ENCODE measurements around the gene VWF. TPM values are rescaled to one million over a fixed set of nuclear protein-coding genes. Genes with fewer than 3 reads are reported as not detected.
A peak's percentile ranks its signal among the peaks of the same experiment; 100 is the strongest.
"Not testable (repeated sequence)": the region's sequence is repeated elsewhere in the genome, so short reads cannot be mapped to it uniquely, and the experiment has no call there.

VWF gene
- total RNA-seq, 4 donors from 2014 or later, result 34.3 to 107 (median 50.3) TPM

DNA sequence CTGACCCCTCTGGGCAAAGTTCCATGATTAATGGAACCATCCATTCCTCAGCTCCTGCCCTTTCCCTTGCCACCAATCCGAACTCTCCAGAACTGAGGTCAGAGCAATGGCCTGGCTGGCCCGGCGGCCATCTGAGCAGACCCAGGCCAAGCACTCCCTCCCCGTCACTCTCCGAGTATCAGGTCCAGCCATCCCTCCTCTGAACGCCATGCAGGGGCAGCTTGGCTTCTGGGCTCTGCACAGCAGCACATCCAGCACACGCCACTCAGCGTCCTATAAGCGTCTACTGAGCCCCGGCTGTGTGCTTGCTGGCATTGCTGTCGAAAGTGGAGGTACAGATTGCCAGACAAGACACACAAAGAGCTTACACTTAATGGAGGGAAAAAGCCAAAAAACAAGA, 34.3 kb upstream of the VWF start:
- peak in 1 of 2 donors; percentile 29 for DNase-seq (ENCODE audit: low spot score in 2 of 2)
- WGBS, 2 donors, result 94 to 96% methylated on average over 11 of the region's 11 CpGs
- TF ChIP-seq, protein P1, sequence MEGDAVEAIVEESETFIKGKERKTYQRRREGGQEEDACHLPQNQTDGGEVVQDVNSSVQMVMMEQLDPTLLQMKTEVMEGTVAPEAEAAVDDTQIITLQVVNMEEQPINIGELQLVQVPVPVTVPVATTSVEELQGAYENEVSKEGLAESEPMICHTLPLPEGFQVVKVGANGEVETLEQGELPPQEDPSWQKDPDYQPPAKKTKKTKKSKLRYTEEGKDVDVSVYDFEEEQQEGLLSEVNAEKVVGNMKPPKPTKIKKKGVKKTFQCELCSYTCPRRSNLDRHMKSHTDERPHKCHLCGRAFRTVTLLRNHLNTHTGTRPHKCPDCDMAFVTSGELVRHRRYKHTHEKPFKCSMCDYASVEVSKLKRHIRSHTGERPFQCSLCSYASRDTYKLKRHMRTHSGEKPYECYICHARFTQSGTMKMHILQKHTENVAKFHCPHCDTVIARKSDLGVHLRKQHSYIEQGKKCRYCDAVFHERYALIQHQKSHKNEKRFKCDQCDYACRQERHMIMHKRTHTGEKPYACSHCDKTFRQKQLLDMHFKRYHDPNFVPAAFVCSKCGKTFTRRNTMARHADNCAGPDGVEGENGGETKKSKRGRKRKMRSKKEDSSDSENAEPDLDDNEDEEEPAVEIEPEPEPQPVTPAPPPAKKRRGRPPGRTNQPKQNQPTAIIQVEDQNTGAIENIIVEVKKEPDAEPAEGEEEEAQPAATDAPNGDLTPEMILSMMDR (IDR thresholded peaks at IDR 0.05), result no peak
- no peak for TF ChIP-seq POLR2A (IDR thresholded peaks at IDR 0.05)
- H3K4me3 ChIP-seq (ENCODE audit: low read depth, poor library complexity, severe bottlenecking), result no peak overlapping the region
- intact Hi-C loops (cut with DNase I; ENCODE audit: low total_unique reads), result no loop called here

DNA sequence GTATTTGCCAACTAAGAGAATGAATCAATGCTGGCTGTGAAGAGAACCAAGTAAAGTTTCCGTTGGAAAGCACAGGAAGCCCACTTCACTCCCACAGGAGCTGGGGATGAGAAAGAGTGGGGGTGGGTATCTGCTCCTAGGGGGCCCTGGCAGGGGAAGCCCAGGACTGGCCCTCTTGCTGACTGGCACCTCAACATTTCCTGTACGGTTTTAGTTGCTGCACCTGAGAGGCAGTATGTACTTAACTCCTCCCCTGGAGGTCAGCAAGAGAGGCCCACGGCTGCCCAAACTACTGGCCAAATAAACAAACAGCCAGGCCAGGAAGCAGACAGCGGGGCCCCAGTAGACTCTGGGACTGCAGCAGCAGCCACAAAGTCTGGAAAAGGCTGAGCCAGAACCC, 33.8 kb upstream of the VWF start:
- 65 to 67% methylated on average over 4 of the region's 4 CpGs for WGBS, 2 donors
- peak in 1 of 2 donors; percentile 37 for DNase-seq (ENCODE audit: low spot score in 2 of 2)
- TF ChIP-seq POLR2A (IDR thresholded peaks at IDR 0.05), result no peak
- TF ChIP-seq, protein P1 (IDR thresholded peaks at IDR 0.05), result no peak
- no peak overlapping the region for H3K4me3 ChIP-seq (ENCODE audit: low read depth, poor library complexity, severe bottlenecking)
- intact Hi-C loops (cut with DNase I; ENCODE audit: low total_unique reads), result no loop called here

DNA sequence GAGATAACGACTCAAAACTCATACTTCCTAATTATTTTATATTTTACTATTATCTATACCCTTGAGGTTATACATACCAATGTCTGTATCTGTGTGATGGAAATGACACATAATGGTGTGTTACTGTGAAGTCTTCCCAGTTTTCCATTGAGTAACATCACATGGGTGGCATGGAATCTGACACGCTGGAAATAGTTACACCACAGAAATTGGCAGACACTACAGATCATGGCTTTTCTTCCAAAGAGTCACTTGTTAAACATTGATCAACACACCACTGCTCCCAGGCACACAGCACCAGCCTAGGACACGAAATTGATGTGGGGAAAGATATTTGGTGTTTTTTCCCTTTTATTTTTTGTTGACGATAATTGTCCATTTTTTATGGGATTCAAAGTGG, 33.0 kb upstream of the VWF start:
- 84 to 85% methylated on average over 4 of the region's 4 CpGs for WGBS, 2 donors
- no peak overlapping the region for H3K4me3 ChIP-seq (ENCODE audit: low read depth, poor library complexity, severe bottlenecking)

DNA sequence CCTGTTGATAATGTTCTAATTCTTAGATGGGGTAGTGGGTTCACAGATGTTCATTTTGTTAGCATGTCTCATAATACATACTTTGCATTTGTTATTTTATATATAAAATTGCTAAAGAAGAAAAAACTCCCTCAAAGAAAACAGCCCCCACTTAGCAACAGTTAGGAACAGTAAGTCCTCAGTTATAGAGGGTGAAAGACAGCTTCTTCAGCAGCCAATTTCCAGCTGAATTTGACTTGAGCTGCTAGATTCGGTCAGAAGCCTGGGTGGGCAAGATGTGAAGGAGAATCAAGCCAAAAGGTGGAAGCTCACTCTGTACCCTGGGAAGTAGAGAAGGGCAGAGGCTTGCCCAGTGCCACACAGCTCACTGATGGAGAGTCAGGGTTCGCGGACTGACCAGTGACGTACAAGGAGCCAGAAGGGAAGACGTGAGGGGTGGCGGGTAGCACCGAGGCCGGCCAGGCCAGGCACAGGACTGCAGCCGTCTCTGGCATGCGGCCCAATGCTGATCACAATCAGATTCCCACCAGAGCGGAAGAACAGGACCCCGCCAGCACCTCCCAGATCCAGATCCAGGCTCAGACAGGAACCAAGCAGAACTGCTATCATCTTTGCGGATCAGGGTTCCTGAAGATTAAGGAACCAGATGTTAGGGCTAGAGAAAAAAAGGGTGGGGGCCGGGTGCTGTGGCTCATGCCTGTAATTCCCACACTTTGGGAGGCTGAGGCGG, 30.4 kb upstream of the VWF start:
- no peak for TF ChIP-seq POLR2A (IDR thresholded peaks at IDR 0.05)
- TF ChIP-seq, protein P1 (IDR thresholded peaks at IDR 0.05), result no peak
- intact Hi-C loops (cut with DNase I; ENCODE audit: low total_unique reads), result no loop called here
- H3K4me3 ChIP-seq (ENCODE audit: low read depth, poor library complexity, severe bottlenecking), result no peak overlapping the region
- WGBS, 2 donors, result 60 to 68% methylated on average over 15 of the region's 15 CpGs
- DNase-seq (ENCODE audit: low spot score in 2 of 2), result peak; percentile 26 to 91

More for the DNA sequence above, 33.0 kb upstream of the VWF start:
- DNase-seq (ENCODE audit: low spot score in 2 of 2), result peak in 1 of 2 donors; percentile 10
- TF ChIP-seq POLR2A (IDR thresholded peaks at IDR 0.05), result no peak
- TF ChIP-seq, protein P1 (IDR thresholded peaks at IDR 0.05), result no peak
- intact Hi-C loops (cut with DNase I; ENCODE audit: low total_unique reads), result no loop called here

DNA sequence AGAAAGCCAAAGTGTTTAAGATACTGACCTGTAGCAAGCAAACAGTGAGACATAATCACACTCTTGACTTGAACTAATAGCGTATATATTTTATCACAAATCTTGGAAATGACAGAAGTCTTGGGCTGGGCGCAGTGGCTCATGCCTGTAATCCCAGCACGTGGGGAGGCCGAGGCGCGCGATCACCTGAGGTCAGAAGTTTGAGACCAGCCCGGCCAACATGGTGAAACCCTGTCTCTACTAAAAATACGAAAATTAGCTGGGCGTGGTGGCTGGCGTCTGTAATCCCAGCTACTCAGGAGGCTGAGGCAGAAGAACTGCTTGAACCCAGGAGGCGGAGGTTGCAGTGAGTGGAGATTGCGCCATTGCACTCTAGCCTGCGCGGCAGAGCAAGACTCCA, 24.3 kb upstream of the VWF start:
- peak in 1 of 2 donors; percentile 46 for DNase-seq (ENCODE audit: low spot score in 2 of 2)
- 96 to 97% methylated on average over 15 of the region's 15 CpGs for WGBS, 2 donors
- intact Hi-C loops (cut with DNase I; ENCODE audit: low total_unique reads); H3K4me3 ChIP-seq (ENCODE audit: low read depth, poor library complexity, severe bottlenecking): not testable (repeated sequence)

DNA sequence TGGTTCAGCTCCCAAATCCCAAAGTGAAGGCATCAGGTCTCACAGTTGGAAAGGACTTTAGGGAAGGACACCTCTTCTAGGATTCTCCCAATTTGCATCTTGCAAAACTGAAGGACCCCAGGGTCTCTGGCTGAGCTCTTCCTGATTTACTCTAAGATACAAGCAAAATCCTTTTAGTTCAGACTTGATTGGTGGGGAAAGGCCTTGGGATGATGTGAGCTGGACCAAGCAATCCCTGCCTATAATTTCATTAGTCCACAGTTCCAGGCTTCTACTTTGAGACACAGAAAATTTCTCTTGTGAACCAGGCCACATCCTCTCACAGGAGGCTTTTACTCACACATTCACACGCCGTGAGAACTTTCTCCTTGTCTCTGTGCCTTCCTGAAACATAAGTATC, 23.6 kb upstream of the VWF start:
- 87 to 93% methylated on average over 2 of the region's 2 CpGs for WGBS, 2 donors
- DNase-seq (ENCODE audit: low spot score in 2 of 2), result peak in 1 of 2 donors; percentile 26
- TF ChIP-seq, protein P1 (IDR thresholded peaks at IDR 0.05), result no peak
- TF ChIP-seq POLR2A (IDR thresholded peaks at IDR 0.05), result no peak
- intact Hi-C loops (cut with DNase I; ENCODE audit: low total_unique reads), result no loop called here
- no peak overlapping the region for H3K4me3 ChIP-seq (ENCODE audit: low read depth, poor library complexity, severe bottlenecking)
